HFFc6 (cell line): Measurements from ENCODE around the gene PRF1. TPM values are rescaled to one million over a fixed set of nuclear protein-coding genes. Genes with fewer than 3 reads are reported as not detected.

Source experiments
- DNase-seq: peaks from one replicate; pipeline ENCODE4 v3.0.0-alpha.2; 2018
- H3K27ac Mint-ChIP-seq: 2 replicates; pipeline ENCODE4 v1.8.0; 2020; ENCODE audit warnings: mild to moderate bottlenecking, mixed read lengths
- H3K27me3 Mint-ChIP-seq: 2 replicates; pipeline ENCODE4 v1.8.0; 2021; ENCODE audit warnings: mild to moderate bottlenecking, moderate library complexity, mixed read lengths; ENCODE audit not compliant: insufficient read depth
- H3K36me3 Mint-ChIP-seq: 2 replicates; pipeline ENCODE4 v1.8.0; 2021; ENCODE audit warnings: low read depth, mixed read lengths
- H3K4me1 Mint-ChIP-seq: 2 replicates; pipeline ENCODE4 v1.8.0; 2020; ENCODE audit warnings: low read depth, mixed read lengths
- H3K4me3 Mint-ChIP-seq: 2 replicates; pipeline ENCODE4 v1.8.0; 2020; ENCODE audit warnings: mild to moderate bottlenecking, moderate library complexity, mixed read lengths
- H3K9me3 Mint-ChIP-seq: 2 replicates; pipeline ENCODE4 v1.8.0; 2020; ENCODE audit warnings: mild to moderate bottlenecking, mixed read lengths
- total RNA-seq, 6 experiments: library from RNA; stranded (reverse); fragmentation: NEBNext Ultra II Directional; extraction: Animal tissue kit (Norgen Biotek cat#: 25700); gene quantifications; 2 replicates in 1 of 6; 3 replicates in 5 of 6; pipeline ENCODE4 v1.2.3, GENCODE V29; 2021
- TF ChIP-seq, protein P1 (sequence below): fragments of 200-600 bp; sonication (generic); IDR thresholded peaks from 2 replicates; pipeline ENCODE4 v1.5.0; 2021; ENCODE audit warnings: antibody characterized with exemption, mild to moderate bottlenecking

Gene PRF1
- total RNA-seq, 6 experiments from 2014 or later, result not detected

DNA sequence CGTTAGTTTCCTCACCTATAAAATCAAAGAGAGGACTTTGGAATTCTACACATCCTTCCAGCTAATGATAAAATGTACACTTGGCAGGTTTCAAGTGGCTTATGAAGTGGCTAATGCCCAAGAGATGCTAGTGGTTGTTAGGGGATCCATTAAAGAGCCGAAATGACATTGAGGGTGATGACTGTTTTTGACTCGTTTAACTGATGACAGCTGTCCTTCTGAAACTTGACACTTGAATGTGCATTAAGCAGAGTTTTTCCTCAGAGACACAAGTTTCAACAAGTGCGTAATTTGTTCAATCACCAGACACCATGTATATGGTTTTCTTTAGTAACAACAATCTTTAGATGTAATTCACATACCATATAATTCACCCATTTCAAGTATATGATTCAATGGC is 1.6 kb upstream of the PRF1 start:
- DNase-seq, result no peak
- H3K36me3 Mint-ChIP-seq, result no peaks in the 10 kb centered on the region
- no peak overlapping the region for H3K27ac Mint-ChIP-seq
- H3K9me3 Mint-ChIP-seq, result no peaks in the 10 kb centered on the region
- H3K4me3 Mint-ChIP-seq, result no peak overlapping the region
- H3K4me1 Mint-ChIP-seq, result no peaks in the 10 kb centered on the region
- H3K27me3 Mint-ChIP-seq, result peaks cover 27% of the 10 kb centered on the region
- TF ChIP-seq, protein P1, sequence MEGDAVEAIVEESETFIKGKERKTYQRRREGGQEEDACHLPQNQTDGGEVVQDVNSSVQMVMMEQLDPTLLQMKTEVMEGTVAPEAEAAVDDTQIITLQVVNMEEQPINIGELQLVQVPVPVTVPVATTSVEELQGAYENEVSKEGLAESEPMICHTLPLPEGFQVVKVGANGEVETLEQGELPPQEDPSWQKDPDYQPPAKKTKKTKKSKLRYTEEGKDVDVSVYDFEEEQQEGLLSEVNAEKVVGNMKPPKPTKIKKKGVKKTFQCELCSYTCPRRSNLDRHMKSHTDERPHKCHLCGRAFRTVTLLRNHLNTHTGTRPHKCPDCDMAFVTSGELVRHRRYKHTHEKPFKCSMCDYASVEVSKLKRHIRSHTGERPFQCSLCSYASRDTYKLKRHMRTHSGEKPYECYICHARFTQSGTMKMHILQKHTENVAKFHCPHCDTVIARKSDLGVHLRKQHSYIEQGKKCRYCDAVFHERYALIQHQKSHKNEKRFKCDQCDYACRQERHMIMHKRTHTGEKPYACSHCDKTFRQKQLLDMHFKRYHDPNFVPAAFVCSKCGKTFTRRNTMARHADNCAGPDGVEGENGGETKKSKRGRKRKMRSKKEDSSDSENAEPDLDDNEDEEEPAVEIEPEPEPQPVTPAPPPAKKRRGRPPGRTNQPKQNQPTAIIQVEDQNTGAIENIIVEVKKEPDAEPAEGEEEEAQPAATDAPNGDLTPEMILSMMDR, result no peak

DNA sequence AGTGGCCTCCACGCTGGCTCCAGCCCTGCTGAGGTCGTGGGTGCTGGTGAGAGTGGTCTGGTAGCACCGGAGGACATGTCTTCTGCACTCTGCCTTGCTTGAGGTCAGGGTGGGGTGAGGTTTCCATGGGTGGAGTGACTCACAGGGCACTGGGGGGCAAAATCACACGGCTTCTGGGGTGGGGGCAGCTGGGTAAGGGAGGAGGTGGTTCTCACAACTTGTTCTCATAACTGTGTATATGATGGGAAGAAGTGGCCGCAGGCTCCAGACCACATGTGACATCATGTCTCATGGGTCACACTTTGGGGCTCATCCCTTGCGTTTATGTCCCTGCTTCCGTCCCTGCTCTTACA is 884 bp upstream of the PRF1 start:
- H3K9me3 Mint-ChIP-seq, result no peaks in the 10 kb centered on the region
- no peak for DNase-seq
- no peak overlapping the region for H3K4me3 Mint-ChIP-seq

DNA sequence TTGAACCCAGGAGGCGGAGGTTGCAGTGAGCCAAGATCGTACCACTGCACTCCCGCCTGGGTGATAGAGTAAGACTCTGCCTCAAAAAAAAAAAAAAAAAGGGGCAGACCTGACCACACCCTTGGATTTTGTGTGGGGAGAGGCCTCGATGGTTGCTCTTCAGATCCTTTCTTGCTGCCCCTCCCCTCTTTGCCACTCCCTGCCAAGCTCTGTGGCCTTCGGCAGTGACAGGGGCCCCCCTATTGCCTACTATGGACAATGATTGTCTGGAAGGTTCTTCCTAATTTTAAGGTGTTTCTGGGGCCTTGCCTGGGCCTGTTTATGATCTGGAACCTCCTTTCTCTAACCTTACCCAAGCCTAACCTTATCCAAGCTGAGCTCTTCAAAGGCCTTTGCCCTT is 795 bp downstream of the PRF1 start:
- no peak for DNase-seq
- H3K27ac Mint-ChIP-seq, result no peak overlapping the region
- no peaks in the 10 kb centered on the region for H3K9me3 Mint-ChIP-seq
- peaks cover 29% of the 10 kb centered on the region for H3K27me3 Mint-ChIP-seq
- H3K4me3 Mint-ChIP-seq, result no peak overlapping the region
- no peaks in the 10 kb centered on the region for H3K4me1 Mint-ChIP-seq
- TF ChIP-seq, protein P1, result no peak
- H3K36me3 Mint-ChIP-seq, result no peaks in the 10 kb centered on the region

More for the DNA sequence above, 884 bp upstream of the PRF1 start:
- Mint-ChIP-seq H3K36me3 (no peaks in the 10 kb centered on the region), H3K4me1 (no peaks in the 10 kb centered on the region), H3K27me3 (peaks cover 27% of the 10 kb centered on the region), H3K27ac (no peak overlapping the region)
- TF ChIP-seq, protein P1, result no peak

DNA sequence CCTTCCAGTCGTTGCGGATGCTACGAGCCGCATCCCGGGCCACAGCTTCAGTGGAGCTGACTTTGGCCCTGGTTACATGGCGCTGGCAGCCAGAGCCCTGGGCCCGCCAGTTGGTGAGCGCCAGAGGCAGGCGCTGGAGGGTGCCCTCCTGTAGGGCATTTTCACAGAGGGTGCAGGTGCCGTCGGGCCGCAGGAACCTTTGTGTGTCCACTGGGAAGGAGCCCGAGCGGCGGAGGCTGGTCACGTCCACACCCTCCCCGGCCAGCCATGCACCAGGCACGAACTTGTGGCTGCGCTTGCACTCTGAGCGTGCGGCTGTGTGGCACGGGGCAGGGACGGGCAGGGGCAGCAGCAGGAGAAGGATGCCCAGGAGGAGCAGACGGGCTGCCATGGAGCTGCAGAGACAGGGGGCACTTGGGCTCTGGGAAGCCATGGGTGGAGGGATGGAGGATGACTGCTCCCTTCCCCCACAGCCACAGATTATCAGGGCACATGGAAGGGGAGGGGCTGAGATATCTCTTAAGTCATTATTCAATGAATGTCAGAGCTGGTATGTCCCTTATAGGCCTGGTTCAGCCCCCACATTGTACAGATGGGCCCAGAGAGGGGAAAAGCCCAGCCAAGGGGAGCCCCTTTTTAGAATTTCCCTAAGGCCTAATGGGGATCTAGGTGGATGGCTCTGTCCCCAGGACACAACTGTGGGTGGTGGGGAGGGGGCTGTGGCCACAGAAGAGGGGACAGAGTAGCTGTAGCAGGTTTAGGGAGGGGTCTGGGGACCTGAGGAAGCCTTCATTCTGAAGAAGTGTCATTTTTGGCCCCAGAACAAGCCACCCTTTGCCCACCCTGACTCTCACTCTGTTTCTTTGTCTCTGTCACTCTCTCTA is 1.8 kb downstream of the PRF1 start:
- Mint-ChIP-seq H3K9me3 (no peaks in the 10 kb centered on the region), H3K27me3 (peaks cover 33% of the 10 kb centered on the region), H3K27ac (no peak overlapping the region), H3K36me3 (no peaks in the 10 kb centered on the region), H3K4me1 (no peaks in the 10 kb centered on the region), H3K4me3 (no peak overlapping the region)
- TF ChIP-seq, protein P1, result no peak
- no peak for DNase-seq

DNA sequence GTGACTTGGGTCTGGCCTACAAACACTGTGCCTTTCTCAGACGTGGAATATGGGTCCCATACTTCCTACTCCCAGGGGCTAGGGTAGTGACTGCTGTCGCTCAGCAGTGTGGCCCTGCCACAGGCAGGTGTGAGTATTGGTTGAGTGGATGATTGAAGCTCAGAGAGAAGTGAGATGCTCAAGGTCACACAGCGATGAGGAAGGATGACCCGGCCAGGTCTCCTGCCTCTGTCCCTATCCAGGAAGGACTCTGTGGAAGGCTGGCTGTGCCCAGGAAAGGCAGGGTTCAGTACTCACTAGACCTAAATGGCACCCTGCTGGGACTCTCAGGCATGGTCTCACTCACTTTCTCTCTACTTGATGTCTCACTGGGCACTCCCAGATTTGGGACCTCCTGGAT is 2.8 kb downstream of the PRF1 start:
- Mint-ChIP-seq H3K9me3 (no peaks in the 10 kb centered on the region), H3K4me1 (no peaks in the 10 kb centered on the region), H3K27me3 (peaks cover 40% of the 10 kb centered on the region), H3K36me3 (no peaks in the 10 kb centered on the region), H3K27ac (no peak overlapping the region), H3K4me3 (no peak overlapping the region)
- TF ChIP-seq, protein P1, result no peak
- no peak for DNase-seq
